HG03575 (cell line): Measurements from ENCODE around the gene CEP152.

ENCODE experiments used
- ATAC-seq: cut with Tn5 transposase; IDR thresholded peaks from one replicate; pipeline ENCODE4 v1.9.1; 2021; ENCODE audit not compliant: unreplicated experiment, insufficient number of reproducible peaks, low FRiP score; ENCODE audit errors: extremely low read depth

CEP152 gene

DNA sequence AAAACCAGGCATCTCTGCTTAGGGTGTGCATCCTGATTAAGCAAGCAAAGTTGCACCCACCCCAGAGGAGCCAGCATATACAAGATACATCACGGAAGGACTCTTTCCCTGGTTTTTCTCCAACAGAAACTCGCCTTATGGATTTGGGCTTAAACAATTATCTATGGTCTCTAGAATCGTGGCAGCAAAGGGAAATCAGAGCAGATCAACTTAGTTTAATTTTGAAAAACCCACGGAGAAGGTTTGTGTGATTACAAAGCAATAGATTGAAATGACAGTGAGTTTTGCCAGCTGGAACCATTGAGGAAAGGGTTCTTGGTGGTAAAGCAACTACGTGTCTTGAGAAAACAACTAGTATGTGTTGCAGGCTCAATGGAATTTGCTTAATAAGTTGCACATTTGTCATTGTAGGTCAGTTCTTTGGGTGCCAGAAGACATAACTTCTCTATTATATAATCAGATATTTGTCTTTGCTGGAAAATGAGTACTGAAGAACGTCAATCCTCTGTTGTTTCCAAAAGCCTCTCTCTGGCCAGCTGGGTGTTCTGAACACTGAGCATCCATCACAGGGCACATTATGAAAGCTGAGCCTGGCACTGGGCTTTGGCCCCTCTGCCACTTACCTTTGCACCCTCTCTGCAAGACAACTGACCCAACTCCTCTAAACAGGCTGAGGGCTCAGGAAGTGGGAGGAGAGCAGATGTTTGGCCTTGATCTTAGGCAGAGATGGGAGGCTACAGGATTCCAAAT, 89.6 kb downstream of the CEP152 start:
- no peak for ATAC-seq

DNA sequence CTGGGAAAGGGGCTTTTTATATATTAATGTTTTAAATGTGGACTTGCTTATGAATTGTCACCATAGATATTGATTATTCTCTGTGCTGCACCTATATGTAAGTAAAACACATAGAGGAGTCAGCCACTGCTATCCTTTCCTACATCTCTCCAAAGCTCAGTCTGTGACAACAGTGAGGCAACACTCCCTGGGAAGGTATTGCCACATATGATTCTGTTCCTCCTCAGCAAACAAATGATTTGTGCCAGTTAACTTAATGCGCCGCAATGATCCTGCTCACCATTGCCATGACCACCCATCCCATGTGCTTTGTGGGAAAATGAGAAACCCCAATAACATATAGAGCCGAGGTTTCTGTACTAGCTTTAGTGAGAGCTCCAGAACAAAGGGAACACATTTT, 90.2 kb downstream of the CEP152 start:
- ATAC-seq, result no peak

GRCh38 chr15:48719668-48720067, 91.2 kb downstream of the CEP152 start:
- ATAC-seq, result no peak

- ATAC-seq, result no peak
Measured at GRCh38 chr15:48718646-48719045, 92.2 kb downstream of the CEP152 start.

DNA sequence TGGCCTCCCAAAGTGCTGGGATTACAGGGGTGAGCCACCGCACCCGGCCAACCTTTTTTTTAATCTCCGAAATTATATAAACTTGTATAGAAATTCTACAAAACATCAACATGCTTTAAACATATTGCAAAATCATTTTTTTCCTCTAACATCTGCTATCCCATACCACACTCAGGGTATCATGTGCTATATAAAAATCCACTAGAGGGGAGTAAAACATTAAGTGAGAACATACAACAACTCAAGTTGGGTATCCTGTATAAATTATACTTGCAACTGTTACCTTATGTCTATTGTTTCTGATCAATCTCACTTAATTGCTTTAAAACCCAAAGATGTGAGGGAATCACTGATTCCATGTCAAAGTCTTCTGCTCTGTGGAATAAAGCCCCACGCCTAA, 93.4 kb downstream of the CEP152 start:
- ATAC-seq, result no peak

DNA sequence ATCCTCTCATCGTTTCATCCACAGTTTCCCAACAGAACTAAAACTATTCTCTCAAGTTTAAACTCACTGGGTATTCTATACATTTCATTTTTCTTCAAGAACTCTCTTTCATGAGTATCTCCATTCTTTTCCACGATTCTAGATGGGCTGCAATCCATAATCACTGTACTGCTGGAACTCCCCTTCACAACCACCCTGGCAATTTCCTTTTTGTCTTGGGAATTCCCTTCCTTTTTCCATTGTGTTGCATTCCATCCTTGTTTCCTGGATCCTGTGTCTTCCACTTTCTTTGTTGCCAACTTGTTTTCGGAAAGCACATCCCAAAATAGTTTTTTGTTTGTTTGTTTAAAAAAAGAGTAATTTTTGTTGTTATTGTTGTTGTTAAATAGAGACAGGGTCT, 98.3 kb downstream of the CEP152 start:
- no peak for ATAC-seq

DNA sequence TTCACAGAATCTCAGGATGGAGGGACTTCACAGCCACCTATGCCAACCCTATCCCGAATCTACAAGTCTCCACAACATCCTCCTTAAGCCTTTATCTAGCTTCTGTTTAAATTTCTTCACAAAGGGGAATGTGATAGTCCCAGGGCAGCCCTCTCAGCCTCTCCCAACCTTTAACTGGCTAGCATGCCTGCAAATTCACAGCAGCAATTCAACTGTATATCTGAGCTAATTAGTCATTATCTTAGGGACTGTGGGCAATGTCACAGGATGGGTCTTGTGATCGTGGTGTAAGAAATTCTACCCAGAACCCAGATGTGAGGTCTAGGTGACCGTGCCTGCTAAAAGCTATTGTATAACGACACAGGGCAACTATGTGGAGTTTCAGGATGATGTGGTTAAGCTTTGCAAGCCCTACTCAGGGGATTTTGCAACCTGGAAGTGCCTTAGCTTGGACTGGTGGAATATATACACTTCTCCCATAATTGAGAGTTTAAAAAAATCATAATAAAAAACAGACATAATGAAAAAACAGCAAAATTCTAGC, 99.8 kb downstream of the CEP152 start:
- ATAC-seq, result no peak

DNA sequence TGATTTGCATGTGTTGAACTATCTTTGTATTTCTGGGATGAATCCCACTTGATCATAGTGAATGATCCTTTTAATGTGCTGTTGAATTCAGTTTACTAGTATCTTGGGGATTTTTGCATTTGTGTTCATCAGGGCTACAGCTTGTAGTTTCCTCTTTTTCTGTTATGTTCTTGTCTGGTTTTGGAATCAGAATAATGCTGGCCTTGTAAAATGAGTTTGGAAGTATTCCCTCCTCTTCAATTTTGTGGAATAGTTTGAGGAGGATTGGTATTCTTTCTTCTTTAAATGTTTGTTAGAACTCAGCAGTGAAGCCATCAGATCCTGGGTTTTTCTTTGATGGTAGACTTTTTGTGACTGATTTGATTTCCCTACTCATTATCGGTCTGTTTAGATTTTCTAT, 102.2 kb downstream of the CEP152 start:
- no peak for ATAC-seq

DNA sequence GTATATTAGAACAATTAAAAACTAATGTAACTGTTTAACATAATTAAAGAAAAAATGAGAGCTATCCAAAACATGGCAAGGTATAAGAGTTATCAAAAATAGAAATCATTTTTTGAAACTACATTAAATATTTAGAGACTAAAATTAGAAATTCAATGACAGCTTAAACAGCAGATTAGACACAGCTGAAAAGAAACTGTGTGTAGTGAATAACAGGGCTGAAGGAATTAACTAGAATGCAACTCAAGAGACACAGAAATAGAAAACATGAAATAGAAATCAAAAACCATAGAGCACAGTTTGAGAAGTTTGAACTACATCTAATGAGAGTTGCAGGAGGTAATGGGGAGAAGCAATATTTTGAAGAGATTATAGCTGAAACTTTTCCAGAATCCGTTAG, 105.5 kb downstream of the CEP152 start:
- ATAC-seq, result no peak

DNA sequence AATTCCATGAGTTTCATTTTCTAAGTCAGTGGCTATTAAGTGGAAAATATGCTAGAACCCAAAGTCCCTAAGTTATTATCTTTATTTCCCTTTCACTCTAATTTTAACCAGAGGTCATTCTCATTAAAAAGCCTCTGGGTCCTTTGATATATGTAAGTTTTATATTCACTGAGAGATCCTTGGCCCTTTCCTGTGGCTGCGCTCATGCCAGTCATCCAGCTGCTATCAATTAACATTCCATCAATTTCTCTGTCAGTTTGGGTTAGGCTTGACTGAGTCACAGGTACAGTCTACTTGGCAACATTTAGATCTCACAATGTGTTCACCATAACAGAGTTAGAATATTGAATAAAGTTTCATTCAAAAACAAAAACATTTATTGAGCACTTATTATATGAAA, 107.3 kb downstream of the CEP152 start:
- ATAC-seq, result no peak

DNA sequence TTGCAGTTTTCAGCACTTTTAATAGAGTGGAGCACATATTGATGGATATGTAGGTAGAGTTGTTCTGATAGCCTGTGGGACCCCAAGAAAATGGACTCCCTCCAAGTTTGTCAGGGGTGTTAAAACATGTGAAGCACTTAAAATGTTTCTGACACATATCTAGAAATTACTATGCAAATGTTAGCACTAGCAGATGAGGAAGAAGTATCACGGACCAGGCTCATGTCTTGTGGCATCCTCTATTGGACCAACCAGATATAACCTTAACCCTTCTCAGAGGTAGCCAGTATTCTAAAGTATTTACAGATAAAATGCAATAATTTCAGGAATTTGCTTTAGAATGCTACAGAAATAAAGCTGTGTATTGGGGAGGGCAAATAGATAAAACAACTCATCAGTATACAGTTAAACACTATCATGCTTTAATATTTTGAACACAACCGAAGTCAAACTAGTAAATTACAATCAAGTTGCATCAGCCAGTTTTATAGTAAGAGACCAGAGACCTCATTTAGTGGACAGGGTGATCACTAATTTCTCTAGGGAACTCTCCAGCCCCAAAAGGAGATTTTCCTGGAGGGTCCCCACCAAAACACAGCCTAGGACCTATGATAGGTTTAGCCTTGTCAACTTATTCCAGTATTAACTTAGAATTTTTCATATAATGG, 108.2 kb downstream of the CEP152 start:
- ATAC-seq, result no peak

DNA sequence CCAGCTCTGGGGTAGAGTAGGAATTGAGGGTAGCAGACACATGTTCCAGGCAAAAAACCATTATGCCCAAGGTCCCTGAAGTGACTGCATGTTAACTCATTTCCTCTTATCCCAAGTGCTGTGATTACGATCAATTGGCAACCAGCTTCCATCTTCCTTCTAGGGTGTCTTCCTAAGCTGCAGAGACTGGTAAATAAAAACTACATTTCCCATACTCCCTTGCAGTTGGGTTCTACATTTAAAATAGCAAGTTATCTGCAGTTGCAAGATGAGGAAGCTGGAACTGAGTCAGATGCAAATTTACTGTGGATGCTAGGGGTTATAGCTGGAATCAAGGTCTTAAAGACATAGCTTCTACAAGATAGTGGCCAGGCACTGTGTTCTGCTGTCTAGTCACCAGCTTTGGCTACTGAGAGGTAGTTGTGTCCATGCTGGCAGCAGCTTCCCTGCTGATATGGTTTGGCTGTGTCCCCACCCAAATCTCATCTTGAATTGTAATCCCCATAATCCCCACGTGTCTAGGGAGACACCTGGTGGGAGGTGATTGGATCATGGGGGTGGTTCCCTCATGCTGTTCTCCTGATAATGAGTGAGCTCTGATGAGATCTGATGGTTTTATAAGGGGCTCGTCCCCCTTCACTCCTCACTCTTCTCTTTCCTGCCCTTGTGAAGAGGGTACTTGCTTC, 114.1 kb downstream of the CEP152 start:
- ATAC-seq, result no peak

GRCh38 chr15:48695827-48696573, 114.9 kb downstream of the CEP152 start:
- no peak for ATAC-seq

GRCh38 chr15:48695088-48695826, 115.6 kb downstream of the CEP152 start:
- no peak for ATAC-seq

DNA sequence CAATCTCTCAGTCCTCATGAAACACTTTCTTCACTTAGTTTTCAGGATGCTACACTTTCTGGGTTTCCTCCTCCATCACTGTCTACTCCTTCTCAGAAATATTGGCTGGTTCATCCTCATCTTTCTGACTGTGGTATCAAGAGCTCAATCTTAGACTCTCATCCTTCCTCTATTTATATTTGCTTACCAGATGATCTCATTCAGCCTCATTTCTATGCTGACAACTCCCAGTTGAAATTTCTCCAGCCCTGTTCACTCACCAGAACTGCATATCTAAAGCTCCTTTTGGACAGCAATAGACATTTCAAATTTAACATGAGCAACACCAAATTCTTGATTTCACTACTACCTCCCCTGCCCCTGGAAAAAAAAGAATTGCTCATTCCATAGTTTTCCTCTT, 117.4 kb downstream of the CEP152 start:
- ATAC-seq, result no peak

DNA sequence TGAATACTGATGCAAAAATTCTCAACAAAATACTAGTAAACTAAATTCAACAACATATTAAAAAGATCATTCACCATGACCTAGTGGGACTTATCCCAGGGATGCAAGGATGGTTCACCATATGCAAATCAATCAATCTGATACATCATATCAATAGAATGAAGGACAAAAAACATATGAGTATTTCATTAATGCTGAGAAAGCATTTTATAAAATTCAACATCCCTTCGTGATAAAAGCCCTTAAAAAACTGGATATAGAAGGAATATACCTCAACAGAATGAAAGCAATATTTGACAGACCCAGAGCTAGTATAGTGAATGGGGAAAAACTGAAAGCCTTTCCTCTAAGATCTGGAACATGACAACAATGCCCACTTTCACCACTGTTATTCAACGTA, 122.4 kb downstream of the CEP152 start:
- ATAC-seq, result no peak
